NT2/D1 (cell line): ENCODE results near the gene WDR19.
"Not testable (repeated sequence)": the region's sequence is repeated elsewhere in the genome, so short reads cannot be mapped to it uniquely, and the experiment has no call there.

Experiments used
- YY1 ChIP-seq: IDR thresholded peaks from 2 replicates; pipeline ENCODE4 v1.6.1; 2011; ENCODE audit not compliant: insufficient read length, insufficient read depth
- ZNF274 ChIP-seq: IDR thresholded peaks from 2 replicates; pipeline ENCODE4 v1.6.1; 2011; ENCODE audit warnings: mild to moderate bottlenecking, low read depth, low read length

- not testable (repeated sequence) for TF ChIP-seq YY1, ZNF274
These were observed 44.1 kb upstream of the WDR19 start for GRCh38 chr4:39138227-39138626.
